ENCODE results near the gene MINDY4.

MINDY4 gene

DNA sequence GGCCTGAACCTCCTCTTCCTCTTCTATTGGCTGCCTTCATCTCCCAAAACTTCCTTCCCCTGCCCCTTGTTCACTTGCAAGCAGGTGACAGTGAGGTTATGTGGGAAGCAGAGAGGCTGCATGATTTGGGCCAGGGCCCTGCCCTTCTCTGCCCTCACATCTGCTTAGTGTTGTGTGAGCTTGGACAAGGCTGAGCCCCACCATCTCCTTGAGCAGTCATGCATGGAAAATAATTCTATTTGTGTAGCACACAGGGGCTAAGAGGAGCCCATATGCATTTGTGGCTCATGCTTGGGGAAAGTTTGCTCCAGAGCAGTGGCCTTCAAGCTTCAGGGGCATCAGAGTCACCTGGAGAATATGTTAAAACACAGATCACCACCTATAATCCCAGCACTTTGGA is 113.7 kb downstream of the MINDY4 start:
- Histone ChIP-seq H3K9me3 (ENCODE audit: severe bottlenecking) (no peaks in the 10 kb centered on the region), H3K27me3 (ENCODE audit: insufficient read depth, low read depth, severe bottlenecking) (no peaks in the 10 kb centered on the region), H3K36me3 (no peaks in the 10 kb centered on the region), H3K27ac (no peak overlapping the region), H3K4me3 (ENCODE audit: low read depth, low read length) (no peak overlapping the region)
- no peak for TF ChIP-seq CTCF (IDR thresholded peaks at IDR 0.05; ENCODE audit: low read depth, low read length)
- DNase-seq: no peak

GRCh38 chr7:30886608-30887011 is 115.4 kb downstream of the MINDY4 start:
- Histone ChIP-seq H3K27me3 (ENCODE audit: insufficient read depth, low read depth, severe bottlenecking) (no peaks in the 10 kb centered on the region), H3K27ac (no peak overlapping the region)
- no peak for TF ChIP-seq CTCF (IDR thresholded peaks at IDR 0.05; ENCODE audit: low read depth, low read length)

GRCh38 chr7:30887464-30887872 is 116.3 kb downstream of the MINDY4 start:
- no peak for TF ChIP-seq CTCF (IDR thresholded peaks at IDR 0.05; ENCODE audit: low read depth, low read length)
- no peak overlapping the region for H3K27ac ChIP-seq
- DNase-seq: peak; percentile 71

More at GRCh38 chr7:30886608-30887011, 115.4 kb downstream of the MINDY4 start:
- DNase-seq: no peak
- H3K4me3 ChIP-seq (ENCODE audit: low read depth, low read length): no peak overlapping the region
- H3K36me3 ChIP-seq: no peaks in the 10 kb centered on the region
- H3K9me3 ChIP-seq (ENCODE audit: severe bottlenecking): no peaks in the 10 kb centered on the region

DNA sequence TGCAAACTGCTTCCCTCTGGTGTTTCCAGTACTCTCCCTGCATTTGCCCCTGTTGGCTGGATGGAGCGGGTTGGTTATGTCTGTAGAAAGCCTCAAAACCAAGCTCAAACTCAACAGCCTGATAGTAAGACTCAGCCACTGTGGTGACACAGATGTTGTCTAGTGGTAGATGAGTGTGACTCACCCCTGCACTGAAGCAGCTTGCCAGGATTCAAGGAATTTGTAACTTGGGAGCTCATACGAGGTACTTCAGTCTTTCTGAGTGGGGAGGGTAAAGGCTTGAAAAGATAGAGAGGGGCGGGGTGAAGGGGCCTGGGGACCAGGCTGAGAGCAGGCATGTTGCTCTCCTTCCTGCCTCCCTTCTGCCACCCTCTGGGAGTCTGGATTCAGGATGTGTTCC is 117.5 kb downstream of the MINDY4 start:
- Histone ChIP-seq H3K27ac (no peak overlapping the region), H3K9me3 (ENCODE audit: severe bottlenecking) (no peaks in the 10 kb centered on the region), H3K27me3 (ENCODE audit: insufficient read depth, low read depth, severe bottlenecking) (no peaks in the 10 kb centered on the region), H3K4me3 (ENCODE audit: low read depth, low read length) (no peak overlapping the region), H3K36me3 (no peaks in the 10 kb centered on the region)
- TF ChIP-seq CTCF (IDR thresholded peaks at IDR 0.05; ENCODE audit: low read depth, low read length): no peak; the same call in 1 of the 2 replicates
- no peak for DNase-seq

More at GRCh38 chr7:30887464-30887872, 116.3 kb downstream of the MINDY4 start:
- no peaks in the 10 kb centered on the region for H3K9me3 ChIP-seq (ENCODE audit: severe bottlenecking)
- H3K36me3 ChIP-seq: no peaks in the 10 kb centered on the region
- no peaks in the 10 kb centered on the region for H3K27me3 ChIP-seq (ENCODE audit: insufficient read depth, low read depth, severe bottlenecking)
- H3K4me3 ChIP-seq (ENCODE audit: low read depth, low read length): no peak overlapping the region

- Histone ChIP-seq H3K27ac (no peak overlapping the region), H3K4me3 (ENCODE audit: low read depth, low read length) (no peak overlapping the region), H3K36me3 (no peaks in the 10 kb centered on the region), H3K27me3 (ENCODE audit: insufficient read depth, low read depth, severe bottlenecking) (no peaks in the 10 kb centered on the region), H3K9me3 (ENCODE audit: severe bottlenecking) (no peaks in the 10 kb centered on the region)
- TF ChIP-seq CTCF (IDR thresholded peaks at IDR 0.05; ENCODE audit: low read depth, low read length): no peak
- DNase-seq: no peak
Observed at GRCh38 chr7:30890226-30890625, 119.0 kb downstream of the MINDY4 start.

DNA sequence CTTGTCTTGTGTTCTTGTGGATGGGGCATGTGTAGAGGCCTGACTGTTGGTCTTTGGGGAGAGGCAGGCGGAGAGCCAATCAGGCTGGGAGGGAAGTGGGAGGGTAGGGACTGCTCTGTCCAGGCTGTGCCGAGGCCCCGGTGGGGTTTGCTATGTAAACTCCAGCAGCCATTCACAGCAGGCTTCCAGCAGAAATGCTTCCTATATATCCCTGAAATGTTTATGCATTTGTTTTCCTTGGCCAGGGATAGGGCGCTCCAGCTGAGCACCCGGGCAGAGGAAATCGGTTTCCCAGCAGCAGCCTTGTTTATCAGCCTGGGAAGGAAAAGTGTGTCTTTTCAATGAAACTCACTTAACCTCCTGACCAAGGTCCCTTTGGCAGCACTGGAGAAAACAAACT is 122.1 kb downstream of the MINDY4 start:
- DNase-seq: no peak
- no peaks in the 10 kb centered on the region for H3K9me3 ChIP-seq (ENCODE audit: severe bottlenecking)

More for the DNA sequence above, 122.1 kb downstream of the MINDY4 start:
- no peak for TF ChIP-seq CTCF (IDR thresholded peaks at IDR 0.05; ENCODE audit: low read depth, low read length)
- no peak overlapping the region for H3K27ac ChIP-seq
- no peak overlapping the region for H3K4me3 ChIP-seq (ENCODE audit: low read depth, low read length)
- H3K36me3 ChIP-seq: no peaks in the 10 kb centered on the region
- H3K27me3 ChIP-seq (ENCODE audit: insufficient read depth, low read depth, severe bottlenecking): no peaks in the 10 kb centered on the region
